OCI-LY7 (cell line): ENCODE measurements around the gene MET. TPM values are rescaled to one million over a fixed set of nuclear protein-coding genes. Genes with fewer than 3 reads are reported as not detected.

Source experiments
- BruUV-seq: library from RNA; stranded (reverse); fragments of 400-500 nt; replicated peaks from 2 replicates; lab custom pipeline; 2021; lab: Mats Ljungman, UMichigan
- CTCF ChIA-PET: fragments of 300-600 bp; sonication (Branson Sonifier 250); formaldehyde crosslinking; loops from one replicate; lab custom pipeline; 2022; ENCODE audit warnings: antibody characterized with exemption; ENCODE audit not compliant: unreplicated experiment; lab: Charles Lee
- POLR2A ChIA-PET: fragments of 300-600 bp; sonication (Branson Sonifier 250); formaldehyde crosslinking; loops from one replicate; lab custom pipeline; 2022; ENCODE audit warnings: antibody characterized with exemption; lab: Charles Lee
- DNase-seq: peaks from one replicate; pipeline ENCODE4 v3.0.0-alpha.2; 2015; ENCODE audit warnings: low spot score
- H2AFZ ChIP-seq: fragments of 200-600 bp; sonication (generic), shearing (Covaris generic); 2 replicates; pipeline ENCODE4 v1.6.1; 2014; ENCODE audit warnings: mild to moderate bottlenecking, antibody characterized with exemption, low read length, moderate library complexity
- H3K27ac ChIP-seq: fragments of 200-600 bp; sonication (generic); 2 replicates; pipeline ENCODE4 v1.5.1; 2014; ENCODE audit warnings: mixed run types, low read depth, mild to moderate bottlenecking, moderate library complexity, low read length, inconsistent platforms; ENCODE audit not compliant: poor library complexity, severe bottlenecking
- H3K36me3 ChIP-seq: fragments of 200-600 bp; sonication (generic); 2 replicates; pipeline ENCODE4 v1.6.1; 2014; ENCODE audit warnings: mild to moderate bottlenecking, antibody characterized with exemption, low read length, moderate library complexity, mixed read lengths; ENCODE audit not compliant: insufficient read depth
- H3K4me1 ChIP-seq: fragments of 200-600 bp; sonication (generic); 2 replicates; pipeline ENCODE4 v1.5.1; 2014; ENCODE audit warnings: mild to moderate bottlenecking, low read length; ENCODE audit not compliant: insufficient read depth, poor library complexity, severe bottlenecking
- H3K4me2 ChIP-seq: fragments of 200-600 bp; sonication (generic); 2 replicates; pipeline ENCODE4 v1.6.1; 2014; ENCODE audit warnings: mild to moderate bottlenecking, low read length
- H3K4me3 ChIP-seq: fragments of 200-600 bp; sonication (generic); 2 replicates; pipeline ENCODE4 v1.5.1; 2014; ENCODE audit warnings: mild to moderate bottlenecking, low read depth, low read length; ENCODE audit not compliant: poor library complexity, severe bottlenecking
- H3K79me2 ChIP-seq: fragments of 200-600 bp; sonication (generic); 2 replicates; pipeline ENCODE4 v1.6.1; 2016; ENCODE audit warnings: low read depth, mild to moderate bottlenecking, low read length, moderate library complexity, mixed read lengths; ENCODE audit not compliant: insufficient read depth
- H3K9me2 ChIP-seq: fragments of 200-600 bp; sonication (generic); 2 replicates; pipeline ENCODE4 v1.6.1; 2016; ENCODE audit warnings: mild to moderate bottlenecking, low read length, mixed read lengths; ENCODE audit not compliant: insufficient read depth
- H3K9me3 ChIP-seq: fragments of 200-600 bp; sonication (generic); 2 replicates; pipeline ENCODE4 v1.6.1; 2014; ENCODE audit warnings: mild to moderate bottlenecking, mixed run types, low read length, mixed read lengths
- H4K20me1 ChIP-seq: fragments of 200-600 bp; sonication (generic); 2 replicates; pipeline ENCODE4 v1.6.1; 2014; ENCODE audit warnings: mild to moderate bottlenecking, antibody characterized with exemption, low read length, moderate library complexity, mixed read lengths; ENCODE audit not compliant: insufficient read depth
- EZH2phosphoT487 ChIP-seq: fragments of 200-600 bp; sonication (generic); IDR thresholded peaks from 2 replicates; pipeline ENCODE4 v1.6.1; 2018; ENCODE audit warnings: low read depth, borderline replicate concordance, mild to moderate bottlenecking, mixed run types, antibody characterized with exemption, low read length, moderate library complexity, mixed read lengths
- intact Hi-C: fragments of 100-400 bp; cut with micrococcal nuclease; formaldehyde crosslinking; loops from one replicate; pipeline ENCODE4 v1.10.0; 2022; ENCODE audit not compliant: unreplicated experiment
- total RNA-seq, 2 experiments: library from RNA; depleted of rRNA in 1 of 2; stranded (reverse); fragments of >200 nt in 1 of 2; shearing (Covaris generic) in 1 of 2; gene quantifications; 2 replicates each; pipeline ENCODE4 v1.2.3, GENCODE V29; 2014 to 2022
- TF ChIP-seq, protein P1 (sequence below): fragments of 200-600 bp; sonication (generic); conservative IDR thresholded peaks from 2 replicates; pipeline ENCODE4 v1.5.1; 2014; ENCODE audit warnings: mild to moderate bottlenecking, antibody characterized with exemption, low read length, moderate library complexity, mixed read lengths

MET gene
- total RNA-seq, 2 experiments from 2014 or later: not detected

DNA sequence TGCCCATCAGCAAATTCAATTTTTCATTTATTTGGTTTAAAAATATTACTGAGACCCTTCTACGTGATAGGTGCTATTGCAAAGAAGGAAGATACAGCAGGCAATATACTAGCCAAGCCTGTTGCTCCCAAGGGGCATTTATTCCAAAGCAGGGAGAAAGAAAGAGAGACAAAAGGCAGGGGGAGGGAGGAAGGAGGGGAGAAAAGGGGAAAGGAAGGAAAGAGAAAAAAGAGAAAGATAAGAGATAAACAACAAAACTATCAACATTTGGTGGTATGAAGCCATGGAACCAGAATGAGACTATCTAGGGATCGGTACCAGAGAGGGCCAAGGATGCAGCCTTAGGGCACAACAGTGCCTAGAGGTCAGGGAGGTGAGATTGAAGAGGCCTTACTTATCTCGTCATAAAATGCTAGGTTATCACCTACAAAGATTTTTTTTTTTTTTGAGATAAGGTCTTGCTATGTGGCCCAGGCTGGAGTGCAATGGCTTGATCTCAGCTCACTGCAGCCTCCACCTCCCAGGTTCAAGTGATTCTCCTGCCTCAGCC, 135.1 kb downstream of the MET start:
- Histone ChIP-seq H3K4me3 (no peak overlapping the region), H2AFZ (no peak overlapping the region), H3K36me3 (no peaks in the 10 kb centered on the region), H4K20me1 (no peaks in the 10 kb centered on the region), H3K9me2 (no peaks in the 10 kb centered on the region), H3K9me3 (no peaks in the 10 kb centered on the region), H3K79me2 (no peaks in the 10 kb centered on the region), H3K27ac (no peak overlapping the region), H3K4me2 (no peak overlapping the region), H3K4me1 (no peaks in the 10 kb centered on the region)
- intact Hi-C loops: loop anchor here (2.0 kb wide), 1 partner anchor 548 kb away; no protein-coding TSS in a partner anchor
- no peak for DNase-seq
- ChIA-PET CTCF (interaction anchor here (0.7 kb wide), 1 partner anchor 215 kb away, joined by 3 read pairs; no protein-coding TSS in a partner anchor), POLR2A (interaction anchor here (0.6 kb wide), 1 partner anchor 13 kb away, joined by 3 read pairs; no protein-coding TSS in a partner anchor)
- BruUV-seq: no TSS peak
- TF ChIP-seq, protein P1, sequence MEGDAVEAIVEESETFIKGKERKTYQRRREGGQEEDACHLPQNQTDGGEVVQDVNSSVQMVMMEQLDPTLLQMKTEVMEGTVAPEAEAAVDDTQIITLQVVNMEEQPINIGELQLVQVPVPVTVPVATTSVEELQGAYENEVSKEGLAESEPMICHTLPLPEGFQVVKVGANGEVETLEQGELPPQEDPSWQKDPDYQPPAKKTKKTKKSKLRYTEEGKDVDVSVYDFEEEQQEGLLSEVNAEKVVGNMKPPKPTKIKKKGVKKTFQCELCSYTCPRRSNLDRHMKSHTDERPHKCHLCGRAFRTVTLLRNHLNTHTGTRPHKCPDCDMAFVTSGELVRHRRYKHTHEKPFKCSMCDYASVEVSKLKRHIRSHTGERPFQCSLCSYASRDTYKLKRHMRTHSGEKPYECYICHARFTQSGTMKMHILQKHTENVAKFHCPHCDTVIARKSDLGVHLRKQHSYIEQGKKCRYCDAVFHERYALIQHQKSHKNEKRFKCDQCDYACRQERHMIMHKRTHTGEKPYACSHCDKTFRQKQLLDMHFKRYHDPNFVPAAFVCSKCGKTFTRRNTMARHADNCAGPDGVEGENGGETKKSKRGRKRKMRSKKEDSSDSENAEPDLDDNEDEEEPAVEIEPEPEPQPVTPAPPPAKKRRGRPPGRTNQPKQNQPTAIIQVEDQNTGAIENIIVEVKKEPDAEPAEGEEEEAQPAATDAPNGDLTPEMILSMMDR: no peak
- TF ChIP-seq EZH2phosphoT487: no peak

DNA sequence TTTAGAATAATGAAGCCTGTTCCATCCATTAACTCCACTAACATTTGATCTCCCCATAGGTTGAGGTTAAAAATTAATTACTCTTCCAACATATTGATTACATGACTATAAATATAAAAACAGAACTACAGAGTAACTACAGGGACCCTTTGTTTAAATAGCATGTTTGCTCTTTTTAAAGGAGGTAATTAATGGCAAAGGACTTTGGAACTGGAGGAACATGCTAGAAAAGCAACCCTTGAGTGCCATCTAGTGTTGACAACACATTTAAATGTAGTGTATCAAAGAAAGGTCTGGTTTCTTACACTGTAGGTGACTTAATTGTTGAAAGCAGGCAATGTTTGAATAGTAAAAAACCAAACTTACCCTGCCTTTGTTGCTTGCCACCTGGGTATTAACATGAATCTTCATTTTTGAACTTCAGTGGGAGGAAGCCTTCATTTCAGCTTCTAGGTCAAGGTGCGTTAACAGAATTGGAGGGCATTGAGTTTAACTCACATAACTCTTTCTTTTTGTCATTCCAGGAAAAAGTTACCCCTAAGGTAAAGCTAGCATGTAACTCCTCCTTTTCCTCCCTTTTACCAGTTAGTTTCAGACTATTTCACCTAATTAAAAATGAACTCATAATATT, 137.8 kb downstream of the MET start:
- Histone ChIP-seq H4K20me1 (no peaks in the 10 kb centered on the region), H3K9me2 (no peaks in the 10 kb centered on the region), H2AFZ (no peak overlapping the region), H3K79me2 (no peaks in the 10 kb centered on the region), H3K27ac (no peak overlapping the region), H3K36me3 (no peaks in the 10 kb centered on the region), H3K4me1 (no peaks in the 10 kb centered on the region), H3K4me3 (no peak overlapping the region), H3K4me2 (no peak overlapping the region), H3K9me3 (no peaks in the 10 kb centered on the region)
- peak; percentile 59 for DNase-seq
- ChIA-PET POLR2A (no interaction called here), CTCF (interaction anchor here (0.9 kb wide), 1 partner anchor 80 kb away, joined by 3 read pairs; no protein-coding TSS in a partner anchor)
- no TSS peak for BruUV-seq
- TF ChIP-seq EZH2phosphoT487: no peak
- TF ChIP-seq, protein P1: peak; percentile 86
- intact Hi-C loops: loop anchor here (1.0 kb wide), 1 partner anchor 218 kb away; no protein-coding TSS in a partner anchor
